HG02678 (cell line): ENCODE data around the gene PRKCQ.
"Not testable (repeated sequence)": the region's sequence is repeated elsewhere in the genome, so short reads cannot be mapped to it uniquely, and the experiment has no call there.

ENCODE experiments used
- ATAC-seq: cut with Tn5 transposase; IDR thresholded peaks from one replicate; pipeline ENCODE4 v1.9.1; 2021; ENCODE audit warnings: mild to moderate bottlenecking, moderate library complexity; ENCODE audit not compliant: unreplicated experiment

PRKCQ gene

DNA sequence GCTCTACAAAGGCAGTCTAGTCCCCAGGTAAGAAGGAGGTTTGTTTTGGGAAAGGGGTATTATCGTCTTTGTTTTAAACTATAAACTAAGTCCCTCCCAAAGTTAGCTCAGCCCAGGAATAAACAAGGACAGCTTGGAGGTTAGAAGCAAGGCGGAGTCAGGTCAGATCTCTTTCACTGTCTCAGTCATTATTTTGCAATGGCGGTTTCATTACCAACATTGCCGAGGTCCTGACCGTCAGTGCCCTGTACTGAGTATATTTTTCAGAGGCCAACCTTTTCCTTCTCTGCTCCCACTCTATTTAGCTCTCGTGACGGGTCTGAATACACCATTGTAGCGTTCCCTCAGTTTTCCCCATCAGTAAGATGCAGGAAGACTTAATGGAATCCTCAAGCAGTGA, 184.5 kb downstream of the PRKCQ start:
- no peak for ATAC-seq

DNA sequence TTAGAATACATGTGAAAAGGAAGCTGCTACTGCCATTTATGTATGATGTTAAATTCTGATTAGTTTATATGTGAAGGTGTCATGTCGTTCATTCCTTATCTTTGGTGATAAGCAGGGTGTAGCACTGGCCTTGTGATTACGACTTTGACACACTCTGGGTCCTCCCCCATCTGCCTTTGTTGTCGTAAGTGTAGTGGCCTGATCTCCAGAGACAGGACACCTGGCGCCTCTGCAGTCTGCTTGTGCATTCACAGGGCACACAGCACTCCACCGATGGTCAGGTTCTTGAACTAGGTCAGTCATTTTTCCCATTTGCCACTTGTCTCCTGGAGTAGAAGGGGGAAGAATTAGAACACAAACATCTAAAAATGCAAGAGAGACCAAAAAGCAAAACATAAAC, 186.0 kb downstream of the PRKCQ start:
- no peak for ATAC-seq

DNA sequence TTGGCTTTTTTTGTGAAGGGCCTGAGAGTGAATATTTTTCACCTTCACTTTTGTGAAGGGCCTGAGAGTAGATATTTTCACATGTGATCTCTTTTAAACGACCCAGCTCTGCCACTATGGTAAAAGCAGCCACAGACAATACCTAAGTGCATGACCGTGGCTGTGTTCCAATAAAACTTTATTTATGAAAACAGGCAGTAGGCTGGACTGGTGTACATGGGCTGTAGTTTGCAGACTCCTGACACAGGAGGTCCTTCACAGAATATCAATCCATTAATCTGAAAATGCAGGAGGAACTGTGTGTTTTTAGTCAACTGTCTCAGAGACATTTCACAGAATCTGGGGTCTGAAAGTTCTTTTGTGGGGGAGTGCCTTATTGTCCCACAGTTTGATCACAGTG, 186.9 kb downstream of the PRKCQ start:
- ATAC-seq = no peak

DNA sequence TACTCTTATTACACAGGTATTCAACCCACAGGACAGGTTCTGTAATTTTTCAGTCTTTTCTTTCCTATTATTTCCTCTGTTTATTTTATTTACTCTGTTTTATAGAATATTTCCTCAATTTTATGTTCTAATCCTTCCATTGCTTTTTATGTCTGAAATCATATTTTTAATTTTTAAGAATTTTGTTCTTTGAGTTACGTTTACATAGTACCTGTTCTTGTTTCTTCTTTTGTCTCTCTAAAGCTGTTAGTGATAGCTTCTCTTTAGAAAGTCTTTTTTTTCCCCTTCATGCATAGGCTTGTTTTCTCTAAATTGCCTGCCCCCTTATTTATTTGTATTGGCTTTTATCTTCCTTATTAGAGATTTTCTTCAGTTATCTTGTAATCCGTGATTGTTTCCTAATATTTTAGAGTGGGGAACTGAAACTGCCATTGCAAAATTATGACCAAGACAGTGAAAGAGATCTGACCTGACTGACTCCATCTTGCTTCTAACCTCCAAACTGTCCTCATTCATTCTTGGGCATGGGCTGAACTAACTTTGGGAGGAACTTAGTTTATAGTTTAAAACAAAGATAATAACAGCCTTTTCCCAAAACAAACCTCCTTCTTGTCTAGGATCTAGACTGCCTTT, 189.7 kb downstream of the PRKCQ start:
- no peak for ATAC-seq

DNA sequence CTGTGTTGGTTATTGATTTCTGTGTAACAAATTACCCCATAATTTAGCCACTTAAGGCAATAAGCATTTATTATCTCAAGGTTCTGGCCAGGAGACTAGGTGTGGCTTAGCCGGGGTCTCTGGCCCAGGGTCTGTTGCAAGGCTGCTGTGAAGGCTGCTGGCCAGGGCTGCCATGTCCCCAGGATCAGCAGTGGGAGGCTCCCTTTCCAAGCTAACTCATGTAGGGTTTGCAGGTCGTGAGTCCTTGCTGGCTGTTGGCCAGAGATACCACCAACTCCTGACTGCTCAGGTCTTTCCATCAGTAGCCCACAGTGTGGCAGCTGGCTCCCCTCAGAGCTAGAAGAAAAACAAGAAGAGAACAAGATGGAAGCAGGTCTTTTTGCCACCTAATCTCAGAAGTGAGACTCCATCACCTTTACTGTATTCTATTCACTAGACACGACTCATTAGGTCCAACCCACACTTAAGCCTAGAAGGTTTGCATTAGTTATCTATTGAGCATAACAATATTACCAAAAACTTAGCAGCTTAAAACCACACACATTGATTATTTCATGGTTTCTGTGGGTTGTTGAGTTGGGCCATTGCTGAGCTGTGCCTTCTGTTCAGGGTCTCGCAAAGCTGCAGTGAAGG, 191.7 kb downstream of the PRKCQ start:
- no peak for ATAC-seq

DNA sequence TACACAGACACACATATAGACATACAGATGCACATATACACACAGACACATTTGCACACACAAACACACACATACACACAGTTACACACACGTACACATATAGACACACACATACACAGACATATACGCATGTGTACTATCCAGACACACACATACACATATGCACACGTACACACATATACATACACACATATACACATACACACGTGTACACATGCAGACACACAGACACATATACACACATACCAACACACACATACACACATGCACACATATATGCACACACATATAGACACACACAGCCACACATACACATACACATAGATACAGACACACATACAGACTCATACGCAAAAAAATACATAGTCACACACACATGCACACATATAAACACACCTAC, 193.1 kb downstream of the PRKCQ start:
- no peak for ATAC-seq

DNA sequence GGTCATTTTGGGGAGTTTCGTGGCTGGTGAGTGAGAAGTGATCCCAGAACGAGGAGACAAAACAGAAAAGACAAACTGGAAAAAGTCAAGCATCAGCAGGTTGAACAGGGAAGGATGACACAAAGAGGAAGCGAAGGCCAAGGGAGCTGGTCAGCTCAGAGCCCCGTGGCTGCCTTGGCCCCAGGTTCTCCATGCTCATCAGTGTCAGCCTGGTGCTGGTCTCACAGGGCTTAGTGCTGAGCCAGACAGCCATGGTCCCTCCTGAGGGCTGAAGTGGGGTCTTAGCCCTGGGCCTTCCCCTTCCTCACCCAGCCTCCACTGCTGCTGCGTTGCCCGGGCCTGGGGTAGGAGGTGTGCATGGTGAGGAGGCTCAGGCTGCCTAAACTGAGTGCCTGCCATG, 193.7 kb downstream of the PRKCQ start:
- no peak for ATAC-seq

DNA sequence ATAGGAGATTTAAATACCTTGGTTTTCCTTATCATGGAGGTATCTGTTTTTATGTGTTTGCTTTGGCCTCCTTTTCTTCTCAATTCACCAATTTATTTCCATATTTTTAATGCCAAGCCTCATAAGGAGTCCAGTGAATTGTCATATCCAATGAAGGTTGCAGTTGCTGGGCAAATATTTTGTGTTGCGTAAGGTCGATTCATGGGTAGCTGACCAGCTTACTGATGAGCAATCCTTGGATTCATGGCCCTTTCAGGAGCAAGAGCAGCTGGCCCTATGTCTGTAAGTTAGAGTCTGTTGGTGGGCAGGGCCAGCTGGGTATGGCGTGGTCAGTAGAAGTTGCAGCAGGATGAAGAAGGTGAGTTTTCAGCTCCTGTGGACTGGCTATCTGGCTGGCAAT, 194.4 kb downstream of the PRKCQ start:
- ATAC-seq = no peak

DNA sequence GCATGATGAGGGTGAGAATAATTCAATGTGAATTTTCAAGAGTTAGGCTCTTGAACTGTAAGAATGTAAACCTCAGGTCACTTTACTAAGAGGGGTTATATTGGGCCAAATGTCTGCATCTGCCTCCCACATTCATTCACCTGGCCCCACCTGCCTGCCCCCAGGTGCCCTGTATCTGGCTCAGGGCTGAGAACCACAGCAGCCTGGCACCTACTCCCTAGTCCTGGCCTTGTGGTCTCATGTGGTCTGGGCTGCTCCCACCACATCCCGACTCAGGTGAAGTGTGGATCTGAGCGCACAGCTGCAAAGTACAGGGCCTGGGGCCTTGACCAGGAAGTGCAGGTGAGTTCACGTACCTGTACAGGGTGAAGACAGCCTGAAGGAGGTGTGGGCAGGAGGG, 195.2 kb downstream of the PRKCQ start:
- ATAC-seq = no peak

DNA sequence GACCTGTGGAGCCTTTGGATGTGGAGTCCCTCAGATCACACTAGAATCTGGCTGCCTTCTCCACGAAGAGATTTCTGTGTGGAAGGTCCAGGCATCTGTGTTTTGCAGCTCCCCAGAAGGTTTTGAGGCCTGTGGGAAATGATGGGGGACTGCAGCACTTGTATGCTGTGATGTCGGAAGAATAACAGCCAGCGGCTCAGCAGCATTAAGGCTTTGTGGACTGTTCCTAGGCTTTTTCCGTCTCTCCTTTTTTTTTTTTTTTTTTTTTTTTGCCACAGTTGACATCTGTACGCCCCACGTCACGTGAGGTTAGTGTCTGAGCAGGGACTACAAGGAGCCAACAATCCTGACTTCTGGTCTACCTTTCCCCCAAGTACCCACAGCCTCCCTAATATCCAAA, 196.0 kb downstream of the PRKCQ start:
- ATAC-seq = no peak

DNA sequence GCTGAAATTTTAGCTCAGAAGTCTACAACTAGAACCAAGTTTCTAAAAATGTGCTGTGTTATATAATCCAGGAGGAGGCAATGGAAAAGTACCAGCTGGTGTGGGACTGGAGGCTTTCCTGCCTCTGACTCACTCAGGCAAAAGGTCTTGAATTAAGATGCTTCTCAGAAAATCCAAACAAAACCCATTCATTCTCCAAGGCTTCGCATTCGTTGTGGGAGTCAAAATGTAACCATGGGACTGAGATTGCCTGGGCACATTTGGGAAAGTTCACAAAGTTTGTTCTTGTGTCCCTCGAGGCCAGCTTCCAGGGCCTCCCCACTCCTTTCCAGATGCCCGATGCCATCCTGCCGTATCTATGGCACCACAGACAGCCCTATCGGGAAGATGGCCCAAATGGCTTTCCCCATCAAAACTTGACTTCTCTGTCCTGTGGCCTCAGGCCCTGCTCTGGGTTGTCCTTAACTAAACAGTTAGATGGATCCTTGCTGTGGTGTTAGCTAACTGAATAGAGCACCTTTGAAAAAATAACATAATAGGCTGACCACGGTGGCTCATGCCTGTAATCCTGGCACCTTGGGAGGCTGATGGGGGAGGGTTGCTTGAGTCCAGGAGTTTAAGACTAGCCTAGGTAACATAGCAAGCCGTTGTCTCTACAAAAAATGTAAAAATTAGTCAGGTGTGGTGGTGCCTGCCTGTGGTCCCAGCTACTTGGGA, 196.8 kb downstream of the PRKCQ start:
- ATAC-seq = no peak

DNA sequence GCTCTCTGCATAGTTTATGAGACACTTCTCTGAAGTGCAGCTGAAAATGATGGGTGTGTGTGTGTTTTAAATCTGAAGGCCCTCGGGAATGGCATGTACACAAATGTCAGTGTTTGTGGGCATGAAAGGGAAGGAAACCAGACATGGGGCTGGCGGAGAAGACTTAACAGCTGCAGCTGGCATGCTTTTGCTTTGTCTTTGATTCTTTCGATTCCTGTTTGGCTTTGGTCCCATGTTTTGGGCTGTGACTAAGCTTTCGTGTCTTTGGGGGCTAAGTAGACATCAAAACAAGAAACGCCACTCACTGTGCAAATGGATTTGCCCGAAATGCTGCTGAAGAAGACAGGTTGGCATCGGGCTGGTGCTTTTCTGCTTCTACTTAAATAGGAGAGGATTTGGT, 198.0 kb downstream of the PRKCQ start:
- ATAC-seq = peak; percentile 95

DNA sequence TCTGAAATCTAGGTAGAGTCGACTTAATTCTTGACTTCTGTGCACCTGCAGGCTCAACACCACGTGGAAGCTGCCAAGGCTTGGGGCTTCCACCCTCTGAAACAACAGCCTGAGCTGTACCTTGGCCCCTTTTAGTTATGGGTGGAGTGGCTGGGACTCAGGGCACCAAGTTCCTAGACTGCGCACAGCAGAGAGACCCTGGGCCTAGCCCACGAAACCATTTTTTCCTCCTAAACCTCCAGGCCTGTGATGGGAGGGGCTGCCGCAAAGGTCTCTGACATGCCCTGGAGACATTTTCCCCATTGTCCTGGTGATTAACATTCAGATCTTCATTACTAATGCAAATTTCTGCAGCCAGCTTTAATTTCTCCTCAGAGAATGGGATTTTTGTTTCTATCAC, 199.6 kb downstream of the PRKCQ start:
- not testable (repeated sequence) for ATAC-seq

DNA sequence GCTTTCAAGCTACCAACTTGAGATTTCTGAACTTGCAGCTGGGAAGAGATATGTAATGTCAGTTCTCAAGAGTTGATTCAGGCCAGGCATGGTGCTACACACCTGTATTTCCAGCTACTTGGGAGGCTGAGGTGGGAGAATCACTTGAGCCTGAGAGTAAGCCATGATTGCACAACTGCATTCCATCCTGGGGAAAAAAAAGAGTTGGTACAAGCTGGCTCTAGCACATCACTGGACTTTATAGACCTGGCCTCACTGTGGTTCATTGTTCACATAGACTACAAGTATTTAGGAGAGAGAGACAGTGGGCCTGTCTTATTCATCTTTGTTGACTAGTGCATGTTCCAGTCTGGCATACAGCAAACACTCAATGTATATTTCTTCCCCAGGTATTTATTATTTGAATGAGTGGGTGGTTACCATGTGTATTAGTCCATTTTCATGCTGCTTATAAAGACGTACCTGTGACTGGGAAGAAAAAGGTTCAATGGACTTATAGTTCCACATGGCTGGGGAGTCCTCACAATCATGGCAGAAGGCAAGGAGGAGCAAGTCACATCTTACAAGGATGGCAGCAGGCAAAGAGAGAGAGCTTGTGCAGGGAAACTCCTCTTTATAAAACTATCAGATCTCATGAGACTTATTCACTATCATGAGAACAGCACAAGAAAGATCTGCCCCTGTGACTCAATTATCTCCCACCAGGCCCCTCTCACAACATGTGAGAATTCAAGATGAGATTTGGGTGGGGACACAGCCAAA, 200.9 kb downstream of the PRKCQ start:
- ATAC-seq = no peak
